KMS-11 (cell line): ENCODE measurements around the gene TEKT5.
A peak's percentile ranks its signal among the peaks of the same experiment; 100 is the strongest.

Experiments
- H2AFZ ChIP-seq: fragments of 200-600 bp; sonication (generic); 2 replicates; pipeline ENCODE4 v1.6.1; 2016; ENCODE audit warnings: antibody characterized with exemption, mixed run types, low read depth
- H3K27ac ChIP-seq: fragments of 200-600 bp; sonication (generic); 2 replicates; pipeline ENCODE4 v1.6.1; 2016; ENCODE audit warnings: mild to moderate bottlenecking, mixed run types
- H3K27me3 ChIP-seq: fragments of 200-600 bp; sonication (generic); 2 replicates; pipeline ENCODE4 v1.6.1; 2017; ENCODE audit warnings: mild to moderate bottlenecking, low read depth, mixed run types, moderate library complexity; ENCODE audit not compliant: insufficient read depth
- H3K36me3 ChIP-seq: fragments of 200-600 bp; sonication (generic); 2 replicates; pipeline ENCODE4 v1.6.1; 2017; ENCODE audit warnings: mild to moderate bottlenecking, mixed run types; ENCODE audit not compliant: insufficient read depth
- H3K4me1 ChIP-seq: fragments of 200-600 bp; sonication (generic); 2 replicates; pipeline ENCODE4 v1.6.1; 2016; ENCODE audit warnings: mild to moderate bottlenecking, low read depth, mixed run types; ENCODE audit not compliant: poor library complexity, severe bottlenecking
- H3K4me2 ChIP-seq: fragments of 200-600 bp; sonication (generic); 2 replicates; pipeline ENCODE4 v1.7.0; 2016; ENCODE audit warnings: mild to moderate bottlenecking, mixed run types
- H3K4me3 ChIP-seq: fragments of 200-600 bp; sonication (generic); IDR thresholded peaks from 2 replicates; pipeline ENCODE4 v1.6.1; 2017; ENCODE audit warnings: low read depth, low read length, mixed read lengths; ENCODE audit not compliant: insufficient read depth
- H3K79me2 ChIP-seq: fragments of 200-600 bp; sonication (generic); 2 replicates; pipeline ENCODE4 v1.6.1; 2016; ENCODE audit warnings: low read depth, mixed run types; ENCODE audit not compliant: insufficient read depth
- H3K9ac ChIP-seq: fragments of 200-600 bp; sonication (generic); 2 replicates; pipeline ENCODE4 v1.6.1; 2016; ENCODE audit warnings: mild to moderate bottlenecking, mixed run types
- H4K20me1 ChIP-seq: fragments of 200-600 bp; sonication (generic); 2 replicates; pipeline ENCODE4 v1.6.1; 2016; ENCODE audit warnings: mild to moderate bottlenecking, mixed run types; ENCODE audit not compliant: insufficient read depth
- CTCF ChIP-seq: fragments of 200-600 bp; sonication (generic); conservative IDR thresholded peaks from 2 replicates; pipeline ENCODE4 v1.6.1; 2017; ENCODE audit warnings: low read depth, mild to moderate bottlenecking, antibody characterized with exemption, low read length, moderate library complexity, mixed read lengths

TEKT5 gene

GRCh38 chr16:10663744-10664143, 31.0 kb downstream of the TEKT5 start:
- Histone ChIP-seq H3K9ac (no peak overlapping the region), H3K36me3 (no peaks in the 10 kb centered on the region), H3K4me2 (peak overlapping the region; percentile 77; the same call in 1 of the 2 replicates), H3K79me2 (no peaks in the 10 kb centered on the region), H3K4me1 (peaks cover 72% of the 10 kb centered on the region), H3K27ac (no peak overlapping the region), H4K20me1 (no peaks in the 10 kb centered on the region), H3K4me3 (no peak overlapping the region), H3K27me3 (no peaks in the 10 kb centered on the region), H2AFZ (no peak overlapping the region)
- TF ChIP-seq CTCF: no peak

DNA sequence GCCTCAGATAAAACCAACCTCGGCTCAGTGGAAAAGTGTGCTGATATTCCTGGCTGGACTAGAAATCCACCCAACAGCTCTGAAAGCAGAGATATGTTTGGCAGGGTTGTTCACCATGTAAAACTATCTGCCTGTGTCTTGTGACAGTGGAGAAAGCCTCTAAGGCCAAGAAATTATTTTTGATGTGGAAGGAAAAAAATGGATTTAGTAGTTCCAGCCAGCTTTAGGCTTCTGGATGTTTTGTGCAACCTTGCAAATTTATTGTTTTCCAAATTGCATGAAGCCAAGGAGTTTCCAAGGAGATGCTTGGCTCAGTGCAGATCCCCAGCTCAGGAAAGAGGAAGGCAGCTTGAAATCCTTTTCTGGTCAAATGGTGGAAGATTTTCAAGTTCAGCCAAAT, 31.6 kb downstream of the TEKT5 start:
- no peaks in the 10 kb centered on the region for H3K27me3 ChIP-seq
- no peak overlapping the region for H3K9ac ChIP-seq
- peaks cover 68% of the 10 kb centered on the region for H3K4me1 ChIP-seq
- no peak for TF ChIP-seq CTCF
- H3K4me2 ChIP-seq: peak overlapping the region; percentile 77; the same call in 1 of the 2 replicates
- no peaks in the 10 kb centered on the region for H3K36me3 ChIP-seq
- peak overlapping the region; percentile 49; the same call in 1 of the 2 replicates for H3K27ac ChIP-seq
- H3K79me2 ChIP-seq: no peaks in the 10 kb centered on the region
- no peaks in the 10 kb centered on the region for H4K20me1 ChIP-seq
- no peak overlapping the region for H3K4me3 ChIP-seq
- H2AFZ ChIP-seq: no peak overlapping the region

GRCh38 chr16:10662212-10662611, 32.5 kb downstream of the TEKT5 start:
- H2AFZ ChIP-seq: peak overlapping the region; percentile 13; the same call in 1 of the 2 replicates
- peak overlapping the region; percentile 49 for H3K27ac ChIP-seq
- no peaks in the 10 kb centered on the region for H3K36me3 ChIP-seq
- peaks cover 65% of the 10 kb centered on the region for H3K4me1 ChIP-seq
- no peaks in the 10 kb centered on the region for H3K79me2 ChIP-seq
- no peaks in the 10 kb centered on the region for H3K27me3 ChIP-seq
- H4K20me1 ChIP-seq: no peaks in the 10 kb centered on the region
- peak overlapping the region; percentile 77 for H3K4me2 ChIP-seq
- no peak overlapping the region for H3K4me3 ChIP-seq
- no peak for TF ChIP-seq CTCF
- H3K9ac ChIP-seq: no peak overlapping the region

GRCh38 chr16:10661737-10662136, 33.0 kb downstream of the TEKT5 start:
- no peaks in the 10 kb centered on the region for H3K27me3 ChIP-seq
- H3K36me3 ChIP-seq: no peaks in the 10 kb centered on the region
- H2AFZ ChIP-seq: peak overlapping the region; percentile 13; the same call in 1 of the 2 replicates
- H4K20me1 ChIP-seq: no peaks in the 10 kb centered on the region
- TF ChIP-seq CTCF: no peak
- peak overlapping the region; percentile 77 for H3K4me2 ChIP-seq
- no peak overlapping the region for H3K9ac ChIP-seq
- H3K27ac ChIP-seq: peak overlapping the region; percentile 49
- H3K4me1 ChIP-seq: peaks cover 65% of the 10 kb centered on the region
- no peaks in the 10 kb centered on the region for H3K79me2 ChIP-seq
- H3K4me3 ChIP-seq: no peak overlapping the region
